Glomerular endothelial cell (primary cell): ENCODE results near the gene COG3. TPM values are rescaled to one million over a fixed set of nuclear protein-coding genes. Genes with fewer than 3 reads are reported as not detected.

ENCODE experiments used
- DNase-seq: peaks from one replicate; pipeline ENCODE4 v3.0.0-alpha.2; 2011; ENCODE audit warnings: low read depth, low spot score; ENCODE audit errors: extremely low read depth
- total RNA-seq: library from RNA; depleted of rRNA; stranded (reverse); fragments of >200 nt; gene quantifications from 2 replicates; pipeline ENCODE4 v1.2.3, GENCODE V29; 2015

The COG3 gene
- total RNA-seq, 1 donor from 2014 or later, result 21.9 TPM

GRCh38 chr13:45501175-45501526 lies 36.4 kb downstream of the COG3 start:
- no peak for DNase-seq

GRCh38 chr13:45503658-45504057 lies 38.9 kb downstream of the COG3 start:
- no peak for DNase-seq

- no peak for DNase-seq
Observed at GRCh38 chr13:45506811-45507210, 42.1 kb downstream of the COG3 start.

GRCh38 chr13:45508776-45509175 lies 44.0 kb downstream of the COG3 start:
- DNase-seq, result no peak

GRCh38 chr13:45510672-45511071 lies 45.9 kb downstream of the COG3 start:
- no peak for DNase-seq

GRCh38 chr13:45511310-45512097 lies 46.8 kb downstream of the COG3 start:
- DNase-seq, result peak; percentile 71

- peak; percentile 37 for DNase-seq
Observed at GRCh38 chr13:45512098-45512496, 47.4 kb downstream of the COG3 start.

GRCh38 chr13:45516757-45517156 lies 52.0 kb downstream of the COG3 start:
- DNase-seq, result no peak

GRCh38 chr13:45518525-45519245 lies 53.9 kb downstream of the COG3 start:
- no peak for DNase-seq

GRCh38 chr13:45519493-45519892 lies 54.8 kb downstream of the COG3 start:
- DNase-seq, result no peak

- no peak for DNase-seq
Observed at GRCh38 chr13:45521297-45521696, 56.6 kb downstream of the COG3 start.

GRCh38 chr13:45522571-45522970 lies 57.8 kb downstream of the COG3 start:
- DNase-seq, result no peak

GRCh38 chr13:45527699-45528462 lies 63.1 kb downstream of the COG3 start:
- DNase-seq, result no peak

GRCh38 chr13:45529758-45530157 lies 65.0 kb downstream of the COG3 start:
- no peak for DNase-seq

GRCh38 chr13:45534604-45535003 lies 69.9 kb downstream of the COG3 start:
- DNase-seq, result no peak

- DNase-seq, result no peak
Observed at GRCh38 chr13:45536224-45536623, 71.5 kb downstream of the COG3 start.

GRCh38 chr13:45537516-45537915 lies 72.8 kb downstream of the COG3 start:
- no peak for DNase-seq

GRCh38 chr13:45538382-45538781 lies 73.6 kb downstream of the COG3 start:
- no peak for DNase-seq

- no peak for DNase-seq
Observed at GRCh38 chr13:45540195-45540594, 75.5 kb downstream of the COG3 start.

- DNase-seq, result no peak
Observed at GRCh38 chr13:45540864-45541263, 76.1 kb downstream of the COG3 start.

- no peak for DNase-seq
Observed at GRCh38 chr13:45541806-45542205, 77.1 kb downstream of the COG3 start.

- DNase-seq, result no peak
Observed at GRCh38 chr13:45542391-45542790, 77.7 kb downstream of the COG3 start.
